ENCODE results near the gene LARP4B.

The LARP4B gene

GRCh38 chr10:767211-767610 lies 164.3 kb downstream of the LARP4B start:
- no peak for DNase-seq
- no peaks in the 10 kb centered on the region for H3K9me3 ChIP-seq (ENCODE audit: control insufficient read depth, low read length)
- H3K27ac ChIP-seq (ENCODE audit: insufficient read depth, low read length, poor library complexity, severe bottlenecking): no peak overlapping the region
- H3K4me3 ChIP-seq (ENCODE audit: insufficient read depth, low read depth, low read length, poor library complexity, severe bottlenecking): no peak overlapping the region
- no peaks in the 10 kb centered on the region for H3K36me3 ChIP-seq (ENCODE audit: control insufficient read depth, insufficient read depth, low read length)
- no peaks in the 10 kb centered on the region for H3K4me1 ChIP-seq (ENCODE audit: control insufficient read depth, insufficient read depth, low read length, poor library complexity, severe bottlenecking)
- H3K27me3 ChIP-seq (replicated peaks; ENCODE audit: control insufficient read depth, insufficient read depth, low read length, poor library complexity, severe bottlenecking): no peaks in the 10 kb centered on the region

GRCh38 chr10:761376-761775 lies 170.1 kb downstream of the LARP4B start:
- peaks cover 10% of the 10 kb centered on the region for H3K4me1 ChIP-seq (ENCODE audit: control insufficient read depth, insufficient read depth, low read length, poor library complexity, severe bottlenecking)
- no peaks in the 10 kb centered on the region for H3K36me3 ChIP-seq (ENCODE audit: control insufficient read depth, insufficient read depth, low read length)
- no peaks in the 10 kb centered on the region for H3K9me3 ChIP-seq (ENCODE audit: control insufficient read depth, low read length)
- no peaks in the 10 kb centered on the region for H3K27me3 ChIP-seq (replicated peaks; ENCODE audit: control insufficient read depth, insufficient read depth, low read length, poor library complexity, severe bottlenecking)
- no peak for DNase-seq
- H3K4me3 ChIP-seq (ENCODE audit: insufficient read depth, low read depth, low read length, poor library complexity, severe bottlenecking): no peak overlapping the region
- H3K27ac ChIP-seq (ENCODE audit: insufficient read depth, low read length, poor library complexity, severe bottlenecking): no peak overlapping the region

- no peak overlapping the region for H3K4me3 ChIP-seq (ENCODE audit: insufficient read depth, low read depth, low read length, poor library complexity, severe bottlenecking)
- no peaks in the 10 kb centered on the region for H3K36me3 ChIP-seq (ENCODE audit: control insufficient read depth, insufficient read depth, low read length)
- no peak for DNase-seq
- no peaks in the 10 kb centered on the region for H3K27me3 ChIP-seq (replicated peaks; ENCODE audit: control insufficient read depth, insufficient read depth, low read length, poor library complexity, severe bottlenecking)
- peaks cover 10% of the 10 kb centered on the region for H3K4me1 ChIP-seq (ENCODE audit: control insufficient read depth, insufficient read depth, low read length, poor library complexity, severe bottlenecking)
- no peak overlapping the region for H3K27ac ChIP-seq (ENCODE audit: insufficient read depth, low read length, poor library complexity, severe bottlenecking)
- no peaks in the 10 kb centered on the region for H3K9me3 ChIP-seq (ENCODE audit: control insufficient read depth, low read length)
These were observed 170.9 kb downstream of the LARP4B start for GRCh38 chr10:760622-761021.

GRCh38 chr10:759898-760477 lies 171.5 kb downstream of the LARP4B start:
- Histone ChIP-seq H3K4me3 (ENCODE audit: insufficient read depth, low read depth, low read length, poor library complexity, severe bottlenecking) (no peak overlapping the region), H3K27ac (ENCODE audit: insufficient read depth, low read length, poor library complexity, severe bottlenecking) (no peak overlapping the region), H3K4me1 (ENCODE audit: control insufficient read depth, insufficient read depth, low read length, poor library complexity, severe bottlenecking) (peaks cover 10% of the 10 kb centered on the region), H3K36me3 (ENCODE audit: control insufficient read depth, insufficient read depth, low read length) (no peaks in the 10 kb centered on the region), H3K27me3 (replicated peaks; ENCODE audit: control insufficient read depth, insufficient read depth, low read length, poor library complexity, severe bottlenecking) (no peaks in the 10 kb centered on the region), H3K9me3 (ENCODE audit: control insufficient read depth, low read length) (no peaks in the 10 kb centered on the region)
- DNase-seq: no peak
